NB4 (cell line): ENCODE results near the gene EHMT1.

Source experiments
- DNase-seq: peaks from one replicate; pipeline ENCODE4 v3.0.0; 2010; ENCODE audit warnings: low read depth
- H3K4me3 ChIP-seq: one replicate; pipeline ENCODE4 v1.5.1; 2011; ENCODE audit warnings: mild to moderate bottlenecking, low read depth, low read length, moderate library complexity
- CTCF ChIP-seq: IDR thresholded peaks from one replicate; pipeline ENCODE4 v1.5.1; 2012; ENCODE audit warnings: low read depth, low read length
- MAX ChIP-seq: IDR thresholded peaks from 2 replicates; pipeline ENCODE4 v1.6.1; 2011; ENCODE audit warnings: low read depth, low read length
- MYC ChIP-seq: IDR thresholded peaks from 2 replicates; pipeline ENCODE4 v1.6.1; 2011; ENCODE audit warnings: low read depth, low read length
- POLR2A ChIP-seq: IDR thresholded peaks from 2 replicates; pipeline ENCODE4 v1.6.1; 2011; ENCODE audit warnings: mild to moderate bottlenecking; ENCODE audit not compliant: insufficient read length; ENCODE audit errors: extremely low read depth

EHMT1 gene

GRCh38 chr9:137645211-137645610 is 26.4 kb downstream of the EHMT1 start:
- TF ChIP-seq CTCF (no peak), MAX (no peak), POLR2A (no peak), MYC (no peak)
- DNase-seq: no peak
- no peak overlapping the region for H3K4me3 ChIP-seq

GRCh38 chr9:137646341-137646740 is 27.5 kb downstream of the EHMT1 start:
- H3K4me3 ChIP-seq: no peak overlapping the region
- no peak for DNase-seq
- TF ChIP-seq CTCF (no peak), MAX (no peak), POLR2A (no peak), MYC (no peak)

- DNase-seq: no peak
- no peak overlapping the region for H3K4me3 ChIP-seq
- no peak for TF ChIP-seq MAX
- TF ChIP-seq MYC: no peak
- TF ChIP-seq POLR2A: no peak
- no peak for TF ChIP-seq CTCF
Observed at GRCh38 chr9:137647096-137647714, 28.4 kb downstream of the EHMT1 start.

- TF ChIP-seq CTCF: no peak
- no peak for TF ChIP-seq MYC
- TF ChIP-seq POLR2A: no peak
- TF ChIP-seq MAX: no peak
- no peak overlapping the region for H3K4me3 ChIP-seq
- no peak for DNase-seq
Observed at GRCh38 chr9:137648396-137648795, 29.6 kb downstream of the EHMT1 start.

GRCh38 chr9:137649553-137649952 is 30.7 kb downstream of the EHMT1 start:
- no peak overlapping the region for H3K4me3 ChIP-seq
- DNase-seq: no peak
- TF ChIP-seq MAX (no peak), POLR2A (no peak), MYC (no peak), CTCF (no peak)

GRCh38 chr9:137650259-137650658 is 31.5 kb downstream of the EHMT1 start:
- TF ChIP-seq POLR2A: no peak
- no peak for TF ChIP-seq MAX
- TF ChIP-seq CTCF: no peak
- TF ChIP-seq MYC: no peak
- no peak overlapping the region for H3K4me3 ChIP-seq
- no peak for DNase-seq
